ENCODE measurements around the gene PLVAP. TPM values are rescaled to one million over a fixed set of nuclear protein-coding genes. Genes with fewer than 3 reads are reported as not detected.

The PLVAP gene
- total RNA-seq, 2 experiments from 2014 or later: 0.68 TPM; not detected in 1

Other genes with a start within 250 kb of the PLVAP start
- 10 to 100 TPM; 30.1 to 31.8 TPM for gene USE1, start 162.0 kb downstream of the PLVAP start, total RNA-seq
- 10 to 100 TPM; 31.8 to 39.0 TPM for gene OCEL1, start 151.1 kb downstream of the PLVAP start, total RNA-seq
- gene NR2F6, start 131.4 kb downstream of the PLVAP start, total RNA-seq: 1 to 10 TPM; 2.3 to 3.0 TPM
- not detected for gene USHBP1, start 112.6 kb downstream of the PLVAP start, total RNA-seq
- 100 to 1,000 TPM; 104 to 112 TPM for gene BABAM1, start 109.9 kb downstream of the PLVAP start, total RNA-seq
- 1 to 10 TPM; 5.7 to 5.8 TPM for gene ANKLE1, start 95.4 kb downstream of the PLVAP start, total RNA-seq
- 10 to 100 TPM; 12.4 to 12.9 TPM for gene ABHD8, start 73.9 kb downstream of the PLVAP start, total RNA-seq
- gene MRPL34, start 71.5 kb downstream of the PLVAP start, total RNA-seq: 10 to 100 TPM; 88.0 to 92.8 TPM
- 10 to 100 TPM; 44.1 to 46.7 TPM for gene DDA1, start 67.8 kb downstream of the PLVAP start, total RNA-seq
- 10 to 100 TPM; 19.5 to 23.1 TPM for gene ANO8, start 42.5 kb downstream of the PLVAP start, total RNA-seq
- 10 to 100 TPM; 41.8 to 46.7 TPM for gene GTPBP3, start 39.8 kb downstream of the PLVAP start, total RNA-seq
- 1 to 10 TPM; 4.7 to 5.4 TPM for gene CCDC194, start 16.9 kb upstream of the PLVAP start, total RNA-seq
- gene BST2, start 28.3 kb upstream of the PLVAP start, total RNA-seq: 100 to 1,000 TPM; 197 to 201 TPM
- gene MVB12A, start 42.7 kb upstream of the PLVAP start, total RNA-seq: 10 to 100 TPM; 34.1 to 40.3 TPM
- gene TMEM221, start 71.3 kb upstream of the PLVAP start, total RNA-seq: not detected
- gene NXNL1, start 83.6 kb upstream of the PLVAP start, total RNA-seq: not detected
- 1 to 10 TPM; 8.4 to 9.8 TPM for gene SLC27A1, start 93.2 kb upstream of the PLVAP start, total RNA-seq
- 10 to 100 TPM; 85.4 to 90.3 TPM for gene PGLS, start 134.3 kb upstream of the PLVAP start, total RNA-seq
- 10 to 100 TPM; 63.3 to 68.4 TPM for gene COLGALT1, start 178.3 kb upstream of the PLVAP start, total RNA-seq

Measured in activated naive CD8-positive, alpha-beta T cell treated with anti-CD3 and anti-CD28 coated beads, Interleukin-2, amount 10 ng/mL, durations not matched to agents 7 days and 5 days (primary cell).